Left ventricle myocardium superior (tissue), 1 donor: ENCODE data around the gene BLMH. TPM values are rescaled to one million over a fixed set of nuclear protein-coding genes. Genes with fewer than 3 reads are reported as not detected.

ENCODE experiments used
- ATAC-seq: fragments of 200-7000 bp; cut with Tn5 transposase; one replicate; pipeline ENCODE4 v1.9.1; 2020; ENCODE audit warnings: mild to moderate bottlenecking, moderate library complexity
- DNase-seq: peaks from one replicate; pipeline ENCODE4 v3.0.0-alpha.2; 2020
- intact Hi-C: fragments of 100-400 bp; cut with micrococcal nuclease; formaldehyde crosslinking; loops from one replicate; pipeline ENCODE4 v1.11.0; 2022
- total RNA-seq: library from RNA; stranded (reverse); fragmentation: NEBNext Ultra II Directional; extraction: Animal tissue kit (Norgen Biotek cat#: 25700); gene quantifications from one replicate; pipeline ENCODE4 v1.2.1, GENCODE V29; 2021
- donor health status: DM: no; HTN: yes; CAD: no; lungs with severe emphysema.

BLMH gene
- total RNA-seq, 1 donor from 2014 or later: 15.7 TPM

GRCh38 chr17:30263552-30264333 lies 28.0 kb downstream of the BLMH start:
- DNase-seq: no peak
- peak; percentile 81 for ATAC-seq
- intact Hi-C loops: no loop called here

- intact Hi-C loops: no loop called here
Measured at GRCh38 chr17:30256756-30257506, 34.8 kb downstream of the BLMH start.

GRCh38 chr17:30254150-30254549 lies 37.6 kb downstream of the BLMH start:
- intact Hi-C loops: no loop called here
- DNase-seq: no peak
- no peak for ATAC-seq

More at GRCh38 chr17:30256756-30257506, 34.8 kb downstream of the BLMH start:
- DNase-seq (no peak), ATAC-seq (no peak)

- intact Hi-C loops: no loop called here
- DNase-seq (no peak), ATAC-seq (no peak)
Measured at GRCh38 chr17:30253312-30253711, 38.4 kb downstream of the BLMH start.

DNA sequence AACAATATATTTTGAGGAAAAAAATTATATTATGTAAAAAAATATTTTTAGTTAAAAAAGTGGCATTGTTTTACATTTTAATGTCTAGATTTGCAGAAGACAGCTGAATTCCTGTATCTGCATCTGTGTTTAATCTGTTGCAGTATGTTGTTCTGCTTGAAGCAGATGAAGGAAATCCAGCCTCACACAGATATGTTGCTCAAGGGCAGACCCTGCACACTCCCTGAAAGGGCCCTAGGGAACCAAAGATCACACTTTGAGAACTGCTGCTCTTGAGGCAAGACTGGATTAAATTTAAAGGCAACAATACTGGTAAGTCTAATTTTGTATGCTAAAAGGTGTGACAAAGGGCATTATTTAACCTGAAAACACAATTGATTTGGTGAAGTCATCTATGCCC lies 39.8 kb downstream of the BLMH start:
- ATAC-seq: no peak
- no peak for DNase-seq
- intact Hi-C loops: no loop called here

- intact Hi-C loops: no loop called here
- DNase-seq (no peak), ATAC-seq (no peak)
Measured at GRCh38 chr17:30249460-30249859, 42.3 kb downstream of the BLMH start.

GRCh38 chr17:30248786-30249185 lies 43.0 kb downstream of the BLMH start:
- DNase-seq (no peak), ATAC-seq (peak; percentile 81)
- intact Hi-C loops: no loop called here

GRCh38 chr17:30246460-30246859 lies 45.3 kb downstream of the BLMH start:
- intact Hi-C loops: no loop called here
- no peak for ATAC-seq

DNA sequence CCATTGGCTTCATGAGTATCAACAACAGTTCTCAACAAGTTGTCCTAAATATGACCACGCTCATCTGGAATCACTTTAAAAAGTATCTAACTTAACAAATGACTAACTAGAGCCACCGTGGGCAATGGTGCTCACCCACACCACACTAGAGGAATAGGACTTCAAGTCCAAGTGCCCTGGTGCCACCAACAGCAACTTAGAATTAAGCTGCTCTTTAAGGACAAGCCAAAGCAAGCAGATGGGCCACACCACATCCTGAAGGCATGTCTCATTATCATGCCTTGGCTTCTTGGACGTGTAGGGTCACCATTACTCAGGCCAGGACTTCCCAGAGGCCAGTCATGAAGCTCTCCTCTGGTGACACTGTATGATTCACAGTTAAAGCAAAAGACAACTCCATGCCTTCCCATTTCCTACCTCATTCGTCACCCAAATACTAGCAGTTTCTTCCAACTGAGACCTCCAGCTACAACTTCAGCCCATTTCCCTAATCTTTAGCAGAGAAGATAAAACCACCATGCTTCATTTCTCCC lies 46.8 kb downstream of the BLMH start:
- ATAC-seq (no peak), DNase-seq (no peak)
- intact Hi-C loops: no loop called here

More at GRCh38 chr17:30246460-30246859, 45.3 kb downstream of the BLMH start:
- no peak for DNase-seq

GRCh38 chr17:30243568-30243967 lies 48.2 kb downstream of the BLMH start:
- intact Hi-C loops: no loop called here
- ATAC-seq: no peak
- DNase-seq: no peak

- intact Hi-C loops: no loop called here
- ATAC-seq (no peak), DNase-seq (no peak)
Measured at GRCh38 chr17:30243002-30243401, 48.7 kb downstream of the BLMH start.

DNA sequence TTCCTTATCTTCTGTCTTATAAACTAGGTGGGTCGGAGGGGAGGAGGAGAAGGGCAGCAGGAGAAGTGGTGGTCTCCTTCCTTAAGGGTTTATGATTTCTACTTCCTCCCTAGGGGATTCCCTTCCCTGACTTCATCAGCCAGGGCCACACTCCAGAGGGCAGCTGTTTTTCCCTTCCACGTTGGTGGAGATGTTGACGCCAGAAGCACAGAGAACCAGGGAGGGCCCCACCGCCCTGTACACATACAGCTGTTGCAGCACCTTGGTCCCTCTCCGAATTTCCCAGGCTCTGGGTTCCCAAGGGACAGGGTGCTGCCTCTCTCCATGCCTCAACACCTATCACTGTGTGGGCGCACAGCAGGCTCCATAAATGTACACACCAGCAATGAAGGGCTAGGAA lies 50.7 kb downstream of the BLMH start:
- ATAC-seq (no peak), DNase-seq (no peak)
- intact Hi-C loops: no loop called here

DNA sequence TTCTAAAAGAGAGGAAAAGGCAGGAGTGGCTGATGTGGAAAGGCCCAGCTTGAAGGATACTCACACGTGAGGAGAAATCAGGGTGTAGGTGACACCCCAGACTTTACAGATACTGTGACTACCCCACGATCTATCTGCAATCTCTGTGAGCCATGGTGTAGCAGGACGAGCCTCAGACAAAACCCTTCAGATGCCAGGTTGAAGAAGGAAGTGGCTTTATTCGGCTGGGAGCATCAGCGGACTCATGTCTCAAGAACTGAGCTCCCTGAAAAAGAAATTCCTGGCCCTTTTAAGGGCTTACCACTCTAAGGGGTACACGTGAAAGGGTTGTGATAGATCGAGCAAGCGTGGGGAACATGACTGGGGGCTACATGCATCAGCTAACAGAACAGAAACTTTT lies 51.6 kb downstream of the BLMH start:
- intact Hi-C loops: no loop called here
- DNase-seq (no peak), ATAC-seq (no peak)

GRCh38 chr17:30239089-30239462 lies 52.7 kb downstream of the BLMH start:
- DNase-seq (no peak), ATAC-seq (no peak)
- intact Hi-C loops: no loop called here

DNA sequence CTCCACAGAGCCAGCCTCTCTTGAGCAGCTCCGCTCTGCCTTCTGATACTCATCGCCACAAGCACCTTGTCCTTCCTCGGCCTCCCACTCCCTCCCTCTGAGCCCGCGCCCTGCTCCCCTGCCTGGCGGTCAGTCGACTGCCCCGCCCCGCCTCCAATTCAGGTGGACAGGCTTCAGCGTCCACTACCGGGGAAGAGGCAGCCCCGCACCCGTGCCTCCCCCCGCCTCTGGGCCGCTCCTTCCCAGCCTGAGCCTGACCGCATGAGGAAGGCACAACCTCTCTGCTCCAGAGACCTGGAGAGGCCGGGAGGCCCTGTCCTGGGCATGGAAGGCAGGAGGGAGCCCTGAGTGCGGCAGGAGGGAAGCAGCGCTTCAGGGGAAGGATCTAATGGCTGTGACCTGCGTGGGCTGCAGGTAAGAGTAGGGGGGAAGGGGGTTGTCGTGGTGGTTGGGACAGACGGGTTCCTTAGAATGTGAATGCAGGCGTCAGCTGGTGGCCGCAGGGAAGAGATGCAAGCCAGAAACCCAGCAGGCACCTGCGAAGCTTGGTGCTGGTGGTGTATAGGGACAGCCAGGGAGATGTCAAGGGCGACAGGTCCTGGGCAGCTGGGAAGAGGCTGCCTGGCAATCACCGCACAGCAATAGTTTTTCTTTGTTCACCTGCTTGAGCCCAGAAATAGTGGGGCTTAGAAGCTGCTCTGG lies 53.2 kb downstream of the BLMH start:
- ATAC-seq (no peak), DNase-seq (no peak)
- intact Hi-C loops: no loop called here

DNA sequence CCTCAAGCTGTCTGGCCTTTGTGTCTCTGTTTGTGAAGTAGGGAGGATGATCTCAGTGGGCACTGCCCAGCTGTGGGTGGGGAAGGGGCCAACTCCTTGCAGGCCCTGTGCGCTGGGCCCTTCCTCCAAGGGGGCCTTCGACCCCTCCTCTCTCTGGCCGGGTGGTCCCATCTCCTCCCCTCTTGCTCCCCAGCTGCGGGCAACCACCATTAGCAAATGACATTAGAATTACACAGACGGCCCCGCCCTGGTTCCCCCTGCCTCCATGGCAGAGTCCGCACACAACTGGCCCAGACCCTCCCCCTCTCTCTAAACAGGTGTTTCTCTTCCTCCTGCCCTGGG lies 53.8 kb downstream of the BLMH start:
- no peak for ATAC-seq
- intact Hi-C loops: no loop called here

GRCh38 chr17:30237296-30238002 lies 54.3 kb downstream of the BLMH start:
- no peak for DNase-seq
- intact Hi-C loops: no loop called here
- no peak for ATAC-seq

More for the DNA sequence above, 53.8 kb downstream of the BLMH start:
- DNase-seq: no peak

DNA sequence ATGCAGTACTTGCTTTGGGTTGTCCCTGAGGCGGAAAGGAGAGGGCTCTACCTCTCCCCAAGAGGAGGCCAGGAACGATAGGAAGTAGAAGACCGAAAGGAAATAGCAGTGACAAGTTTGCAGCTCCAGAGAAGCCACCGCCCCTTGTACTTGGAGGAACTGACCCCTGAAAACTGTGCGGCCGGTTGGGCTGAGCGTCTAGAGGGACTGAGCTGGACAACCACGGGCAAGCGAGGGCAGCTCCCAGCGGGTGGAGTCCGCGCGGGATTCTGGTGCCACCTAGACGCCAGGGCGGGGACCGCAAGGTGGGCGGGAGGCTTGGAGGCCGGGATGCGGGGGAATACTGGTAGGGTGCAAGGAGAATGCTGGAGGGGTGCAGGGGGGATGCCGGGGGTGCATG lies 55.0 kb downstream of the BLMH start:
- intact Hi-C loops: no loop called here
- ATAC-seq: peak; percentile 79

GRCh38 chr17:30236297-30236624 lies 55.5 kb downstream of the BLMH start:
- intact Hi-C loops: no loop called here
- DNase-seq (no peak), ATAC-seq (no peak)

More for the DNA sequence above, 55.0 kb downstream of the BLMH start:
- DNase-seq: peak; percentile 70
